ENCODE data around the gene GSPT1. TPM values are rescaled to one million over a fixed set of nuclear protein-coding genes. Genes with fewer than 3 reads are reported as not detected.

The GSPT1 gene
- total RNA-seq, 2 experiments from 2014 or later, result 165 to 175 TPM

GRCh38 chr16:11875721-11876120 lies 40.0 kb downstream of the GSPT1 start:
- no peak for DNase-seq
- H3K27ac Mint-ChIP-seq, result peak overlapping the region; percentile 66
- no peak overlapping the region for H3K4me3 Mint-ChIP-seq
- H3K27me3 Mint-ChIP-seq (ENCODE audit: low read depth), result no peaks in the 10 kb centered on the region
- peaks cover 29% of the 10 kb centered on the region for H3K36me3 Mint-ChIP-seq (ENCODE audit: low read depth)
- intact Hi-C loops (cut with micrococcal nuclease), result no loop called here
- no peaks in the 10 kb centered on the region for H3K4me1 Mint-ChIP-seq (ENCODE audit: low read depth)
- H3K9me3 Mint-ChIP-seq, result no peaks in the 10 kb centered on the region
- CTCF ChIA-PET, result interaction anchor here (1.0 to 1.6 kb wide), 2 partner anchors 9 to 192 kb away, joined by 3 to 7 read pairs; no protein-coding TSS in a partner anchor

- Mint-ChIP-seq H3K9me3 (no peaks in the 10 kb centered on the region), H3K4me3 (no peak overlapping the region), H3K4me1 (ENCODE audit: low read depth) (peaks cover 6% of the 10 kb centered on the region), H3K36me3 (ENCODE audit: low read depth) (peaks cover 19% of the 10 kb centered on the region), H3K27ac (peak overlapping the region; percentile 59), H3K27me3 (ENCODE audit: low read depth) (no peaks in the 10 kb centered on the region)
- CTCF ChIA-PET, result no interaction called here
- intact Hi-C loops (cut with micrococcal nuclease), result no loop called here
- DNase-seq, result no peak
Measured at GRCh38 chr16:11871193-11871592, 44.6 kb downstream of the GSPT1 start.

GRCh38 chr16:11870399-11870798 lies 45.4 kb downstream of the GSPT1 start:
- Mint-ChIP-seq H3K27ac (no peak overlapping the region), H3K36me3 (ENCODE audit: low read depth) (peaks cover 16% of the 10 kb centered on the region), H3K4me1 (ENCODE audit: low read depth) (peaks cover 11% of the 10 kb centered on the region), H3K9me3 (no peaks in the 10 kb centered on the region), H3K4me3 (no peak overlapping the region), H3K27me3 (ENCODE audit: low read depth) (no peaks in the 10 kb centered on the region)
- no peak for DNase-seq
- intact Hi-C loops (cut with micrococcal nuclease), result no loop called here
- CTCF ChIA-PET, result no interaction called here

GRCh38 chr16:11869353-11870228 lies 46.2 kb downstream of the GSPT1 start:
- H3K4me3 Mint-ChIP-seq, result no peak overlapping the region
- peaks cover 12% of the 10 kb centered on the region for H3K36me3 Mint-ChIP-seq (ENCODE audit: low read depth)
- intact Hi-C loops (cut with micrococcal nuclease), result no loop called here
- H3K9me3 Mint-ChIP-seq, result no peaks in the 10 kb centered on the region
- CTCF ChIA-PET, result no interaction called here
- no peak for DNase-seq
- peaks cover 18% of the 10 kb centered on the region for H3K4me1 Mint-ChIP-seq (ENCODE audit: low read depth)
- no peaks in the 10 kb centered on the region for H3K27me3 Mint-ChIP-seq (ENCODE audit: low read depth)
- no peak overlapping the region for H3K27ac Mint-ChIP-seq

- no peak overlapping the region for H3K4me3 Mint-ChIP-seq
- no peak overlapping the region for H3K27ac Mint-ChIP-seq
- no peaks in the 10 kb centered on the region for H3K9me3 Mint-ChIP-seq
- H3K36me3 Mint-ChIP-seq (ENCODE audit: low read depth), result peaks cover 10% of the 10 kb centered on the region
- DNase-seq, result no peak
- no peaks in the 10 kb centered on the region for H3K27me3 Mint-ChIP-seq (ENCODE audit: low read depth)
- CTCF ChIA-PET, result no interaction called here
- intact Hi-C loops (cut with micrococcal nuclease), result no loop called here
- H3K4me1 Mint-ChIP-seq (ENCODE audit: low read depth), result peaks cover 20% of the 10 kb centered on the region
Measured at GRCh38 chr16:11868412-11868980, 47.3 kb downstream of the GSPT1 start.

- CTCF ChIA-PET, result no interaction called here
- Mint-ChIP-seq H3K4me3 (no peak overlapping the region), H3K27me3 (ENCODE audit: low read depth) (no peaks in the 10 kb centered on the region), H3K27ac (no peak overlapping the region), H3K36me3 (ENCODE audit: low read depth) (peaks cover 6% of the 10 kb centered on the region), H3K9me3 (no peaks in the 10 kb centered on the region), H3K4me1 (ENCODE audit: low read depth) (peaks cover 19% of the 10 kb centered on the region)
- DNase-seq, result no peak
- intact Hi-C loops (cut with micrococcal nuclease), result no loop called here
Measured at GRCh38 chr16:11862489-11862888, 53.3 kb downstream of the GSPT1 start.

- Mint-ChIP-seq H3K27me3 (ENCODE audit: low read depth) (no peaks in the 10 kb centered on the region), H3K36me3 (ENCODE audit: low read depth) (peaks cover 24% of the 10 kb centered on the region), H3K9me3 (no peaks in the 10 kb centered on the region), H3K4me3 (no peak overlapping the region), H3K27ac (no peak overlapping the region), H3K4me1 (ENCODE audit: low read depth) (peaks cover 37% of the 10 kb centered on the region)
- intact Hi-C loops (cut with micrococcal nuclease), result no loop called here
- CTCF ChIA-PET, result no interaction called here
- no peak for DNase-seq
Measured at GRCh38 chr16:11857161-11857560, 58.6 kb downstream of the GSPT1 start.

- CTCF ChIA-PET, result interaction anchor here (0.6 to 1.0 kb wide), 2 partner anchors 215 to 280 kb away, joined by 4 read pairs; no protein-coding TSS in a partner anchor
- Mint-ChIP-seq H3K36me3 (ENCODE audit: low read depth) (peaks cover 53% of the 10 kb centered on the region), H3K27ac (peak overlapping the region; percentile 90), H3K4me3 (peak overlapping the region; percentile 98), H3K9me3 (no peaks in the 10 kb centered on the region), H3K4me1 (ENCODE audit: low read depth) (peaks cover 64% of the 10 kb centered on the region), H3K27me3 (ENCODE audit: low read depth) (no peaks in the 10 kb centered on the region)
- intact Hi-C loops (cut with micrococcal nuclease), result no loop called here
- DNase-seq, result no peak
Measured at GRCh38 chr16:11852092-11852809, 63.5 kb downstream of the GSPT1 start.

- CTCF ChIA-PET, result interaction anchor here (0.5 to 1.0 kb wide), 5 partner anchors 31 to 318 kb away, joined by 3 to 4 read pairs (median 4); partner anchors contain the start of gene ZC3H7A
- H3K9me3 Mint-ChIP-seq, result no peaks in the 10 kb centered on the region
- peaks cover 61% of the 10 kb centered on the region for H3K4me1 Mint-ChIP-seq (ENCODE audit: low read depth)
- intact Hi-C loops (cut with micrococcal nuclease), result loop anchor here (1.0 to 2.0 kb wide), 7 partner anchors 54 to 229 kb away; partner anchors contain the start of genes SNN, TXNDC11 and ZC3H7A
- DNase-seq, result peak; percentile 93
- no peaks in the 10 kb centered on the region for H3K27me3 Mint-ChIP-seq (ENCODE audit: low read depth)
- H3K36me3 Mint-ChIP-seq (ENCODE audit: low read depth), result peaks cover 52% of the 10 kb centered on the region
- peak within 1 kb of the TSS; percentile 90 for H3K27ac Mint-ChIP-seq
- H3K4me3 Mint-ChIP-seq, result peak within 1 kb of the TSS; percentile 98
Measured at GRCh38 chr16:11851294-11852091, 64.3 kb downstream of the GSPT1 start, which contains the start of gene RSL1D1. Gene RSL1D1, minus strand, starts transcription at chr16:11851542. Its CDS starts 30 bp downstream, at chr16:11851512.

GRCh38 chr16:11848842-11849241 lies 66.9 kb downstream of the GSPT1 start:
- Mint-ChIP-seq H3K9me3 (no peaks in the 10 kb centered on the region), H3K27ac (peak overlapping the region; percentile 30), H3K4me3 (peak overlapping the region; percentile 46), H3K27me3 (ENCODE audit: low read depth) (no peaks in the 10 kb centered on the region), H3K4me1 (ENCODE audit: low read depth) (peaks cover 50% of the 10 kb centered on the region), H3K36me3 (ENCODE audit: low read depth) (peaks cover 62% of the 10 kb centered on the region)
- intact Hi-C loops (cut with micrococcal nuclease), result no loop called here
- no peak for DNase-seq
- CTCF ChIA-PET, result interaction anchor here (1.0 to 1.1 kb wide), 2 partner anchors 134 to 219 kb away, joined by 3 read pairs; no protein-coding TSS in a partner anchor

GRCh38 chr16:11844499-11844898 lies 71.3 kb downstream of the GSPT1 start:
- H3K27ac Mint-ChIP-seq, result peak overlapping the region; percentile 36
- CTCF ChIA-PET, result interaction anchor here (0.6 kb wide), 1 partner anchor 31 kb away, joined by 4 read pairs; no protein-coding TSS in a partner anchor

More at GRCh38 chr16:11844499-11844898, 71.3 kb downstream of the GSPT1 start:
- Mint-ChIP-seq H3K36me3 (ENCODE audit: low read depth) (peaks cover 60% of the 10 kb centered on the region), H3K27me3 (ENCODE audit: low read depth) (no peaks in the 10 kb centered on the region), H3K4me3 (no peak overlapping the region), H3K9me3 (no peaks in the 10 kb centered on the region), H3K4me1 (ENCODE audit: low read depth) (peaks cover 33% of the 10 kb centered on the region)
- intact Hi-C loops (cut with micrococcal nuclease), result no loop called here
- no peak for DNase-seq

Data from activated naive CD4-positive, alpha-beta T cell treated with anti-CD3 and anti-CD28 coated beads for 36 hours (primary cell).